ENCODE measurements around the gene STX5.

- TF ChIP-seq POLR2A (IDR thresholded peaks at IDR 0.05) (no peak), CTCF (IDR thresholded peaks at IDR 0.05) (no peak), EP300 (IDR thresholded peaks at IDR 0.05) (no peak)
Observed at GRCh38 chr11:62857541-62857982, 25.7 kb upstream of the STX5 start.

Data from tibial nerve (tissue), 4 donors.